GM12874 (cell line): ENCODE data around the gene HMCN2.

ENCODE experiments used
- TF ChIP-seq, protein P1 (sequence below): IDR thresholded peaks from 2 replicates; pipeline ENCODE4 v1.5.1; 2011; ENCODE audit warnings: low read depth, mild to moderate bottlenecking, control low read depth, low read length, moderate library complexity; ENCODE audit not compliant: insufficient read depth

The HMCN2 gene

DNA sequence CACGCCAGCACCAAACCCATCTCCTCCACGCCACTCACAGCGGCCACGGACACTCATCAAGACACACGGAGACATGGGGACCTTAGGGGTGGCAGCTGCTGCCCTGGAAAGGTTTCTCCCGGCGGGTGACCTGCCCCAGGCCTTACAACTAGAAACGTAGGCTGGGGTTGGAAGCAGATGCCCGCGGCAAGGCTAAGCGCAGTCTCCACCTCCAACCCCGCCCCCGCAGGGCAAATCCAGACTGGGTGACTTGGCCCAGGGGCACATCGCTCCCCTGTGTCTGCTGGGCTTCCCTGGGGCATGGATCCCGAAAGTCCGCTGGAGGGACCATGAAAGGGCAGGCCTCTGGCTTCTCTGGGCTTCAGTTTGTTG lies 167.2 kb downstream of the HMCN2 start:
- TF ChIP-seq, protein P1, sequence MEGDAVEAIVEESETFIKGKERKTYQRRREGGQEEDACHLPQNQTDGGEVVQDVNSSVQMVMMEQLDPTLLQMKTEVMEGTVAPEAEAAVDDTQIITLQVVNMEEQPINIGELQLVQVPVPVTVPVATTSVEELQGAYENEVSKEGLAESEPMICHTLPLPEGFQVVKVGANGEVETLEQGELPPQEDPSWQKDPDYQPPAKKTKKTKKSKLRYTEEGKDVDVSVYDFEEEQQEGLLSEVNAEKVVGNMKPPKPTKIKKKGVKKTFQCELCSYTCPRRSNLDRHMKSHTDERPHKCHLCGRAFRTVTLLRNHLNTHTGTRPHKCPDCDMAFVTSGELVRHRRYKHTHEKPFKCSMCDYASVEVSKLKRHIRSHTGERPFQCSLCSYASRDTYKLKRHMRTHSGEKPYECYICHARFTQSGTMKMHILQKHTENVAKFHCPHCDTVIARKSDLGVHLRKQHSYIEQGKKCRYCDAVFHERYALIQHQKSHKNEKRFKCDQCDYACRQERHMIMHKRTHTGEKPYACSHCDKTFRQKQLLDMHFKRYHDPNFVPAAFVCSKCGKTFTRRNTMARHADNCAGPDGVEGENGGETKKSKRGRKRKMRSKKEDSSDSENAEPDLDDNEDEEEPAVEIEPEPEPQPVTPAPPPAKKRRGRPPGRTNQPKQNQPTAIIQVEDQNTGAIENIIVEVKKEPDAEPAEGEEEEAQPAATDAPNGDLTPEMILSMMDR, result no peak

DNA sequence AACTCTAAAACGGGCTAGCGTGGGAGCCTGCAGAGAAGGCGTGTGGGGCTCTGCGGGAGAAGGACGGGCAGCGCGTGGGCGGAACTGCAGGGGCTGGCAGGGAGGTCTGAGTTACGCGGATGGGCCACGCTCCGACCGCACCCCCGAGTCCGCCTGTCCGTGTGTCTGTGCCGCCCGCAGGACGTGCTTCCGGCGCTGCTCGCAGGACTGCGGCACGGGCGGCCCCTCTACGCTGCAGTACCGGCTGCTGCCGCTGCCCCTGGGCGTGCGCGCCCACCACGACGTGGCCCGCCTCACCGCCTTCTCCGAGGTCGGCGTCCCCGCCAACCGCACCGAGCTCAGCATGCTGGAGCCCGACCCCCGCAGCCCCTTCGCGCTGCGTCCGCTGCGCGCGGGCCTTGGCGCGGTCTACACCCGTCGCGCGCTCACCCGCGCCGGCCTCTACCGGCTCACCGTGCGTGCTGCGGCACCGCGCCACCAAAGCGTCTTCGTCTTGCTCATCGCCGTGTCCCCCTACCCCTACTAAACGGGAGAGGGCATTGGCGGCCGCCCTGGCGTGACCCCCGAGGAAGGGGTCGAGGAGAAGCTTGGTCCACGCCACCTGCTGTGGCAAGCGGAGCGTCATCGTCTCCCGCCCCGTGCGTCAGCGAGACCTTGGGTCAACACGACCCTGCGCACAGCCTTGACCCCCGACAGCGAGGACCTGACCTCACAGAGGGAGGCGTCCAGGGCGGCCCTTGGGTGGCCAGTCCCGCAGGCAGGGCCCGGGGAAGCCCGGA lies 167.8 kb downstream of the HMCN2 start:
- TF ChIP-seq, protein P1, result peak; percentile 41; the same call in 1 of the 2 replicates

DNA sequence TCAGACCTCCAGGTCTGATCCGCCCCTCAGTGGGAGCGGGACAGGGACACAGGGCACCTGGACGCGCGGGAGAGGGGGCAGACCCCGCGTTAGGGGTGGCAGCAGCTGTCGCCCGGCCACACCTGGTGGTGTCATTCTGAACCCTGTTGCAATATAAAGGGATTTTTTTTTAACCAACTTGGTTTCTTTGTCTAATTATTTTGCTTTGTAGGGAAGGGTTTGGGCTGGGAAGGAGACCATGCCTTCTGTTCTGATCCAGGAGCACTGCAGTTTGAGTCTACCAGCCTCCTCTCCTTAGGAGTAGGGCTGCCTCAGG lies 168.3 kb downstream of the HMCN2 start:
- TF ChIP-seq, protein P1, result no peak

DNA sequence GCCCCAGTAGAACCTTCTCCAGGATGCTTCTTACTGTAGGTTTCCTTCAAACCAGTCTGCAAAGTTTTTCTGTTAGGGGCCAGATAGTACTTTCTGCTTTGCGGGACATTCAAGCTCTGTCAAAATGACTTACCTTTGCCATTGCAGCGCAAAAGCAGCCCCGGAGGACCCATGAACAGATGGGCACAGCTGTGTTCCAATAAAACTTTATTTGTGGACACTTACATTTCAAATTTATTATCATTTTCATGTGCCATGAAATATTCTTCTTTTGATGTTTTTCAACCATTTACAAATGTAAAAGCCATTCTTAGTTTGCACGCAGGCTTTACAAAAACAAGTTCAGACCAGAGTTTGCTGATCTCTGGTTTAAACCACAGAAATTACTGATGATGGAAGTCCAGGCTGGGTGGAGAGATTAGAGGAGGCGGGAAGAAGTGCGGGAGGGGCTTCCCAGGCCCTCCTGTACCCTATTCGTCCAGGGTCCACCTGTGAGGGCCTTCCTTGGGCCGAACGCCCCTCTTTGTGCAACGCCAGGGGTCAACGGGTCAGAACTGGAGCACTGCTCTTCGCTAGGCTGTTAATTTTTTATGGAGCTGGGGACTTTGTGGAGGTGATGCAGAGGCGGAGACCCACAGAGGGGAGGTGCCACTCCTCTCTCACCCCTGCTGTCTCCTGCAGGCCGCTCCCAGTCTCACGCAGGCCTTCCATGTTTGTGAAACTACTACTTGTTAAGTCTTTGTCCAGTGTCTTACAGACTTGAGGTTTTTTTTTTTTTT lies 171.6 kb downstream of the HMCN2 start:
- TF ChIP-seq, protein P1, result no peak

DNA sequence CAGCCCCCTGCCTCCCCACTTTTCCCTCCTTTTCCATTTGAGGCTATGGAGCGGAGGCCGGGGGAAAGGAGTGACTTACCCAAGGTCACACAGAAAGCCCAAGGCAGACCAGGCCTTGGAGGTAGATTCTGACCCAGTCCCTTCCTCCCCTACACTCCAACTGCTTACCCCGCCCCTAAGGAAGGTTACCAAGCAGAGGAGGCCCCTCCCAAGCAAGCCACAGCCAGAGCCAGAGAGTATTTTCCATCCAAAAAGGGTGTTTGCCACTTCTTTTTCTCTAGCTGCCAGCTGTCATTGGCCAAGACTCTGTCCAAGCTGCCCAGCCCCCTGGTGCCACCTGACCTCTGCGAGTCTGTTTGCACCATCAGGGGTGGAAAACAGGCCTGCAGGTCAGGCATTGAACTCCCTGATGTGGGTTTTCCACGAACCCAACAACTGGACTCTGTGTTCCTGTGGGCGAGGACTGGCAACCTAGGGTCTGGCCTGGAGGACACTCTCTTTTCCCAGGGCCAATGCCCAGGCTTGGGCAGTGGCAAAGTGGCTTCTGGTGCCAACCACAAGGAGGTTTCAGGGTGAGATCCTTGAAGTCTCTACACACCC lies 172.9 kb downstream of the HMCN2 start:
- TF ChIP-seq, protein P1, result no peak

DNA sequence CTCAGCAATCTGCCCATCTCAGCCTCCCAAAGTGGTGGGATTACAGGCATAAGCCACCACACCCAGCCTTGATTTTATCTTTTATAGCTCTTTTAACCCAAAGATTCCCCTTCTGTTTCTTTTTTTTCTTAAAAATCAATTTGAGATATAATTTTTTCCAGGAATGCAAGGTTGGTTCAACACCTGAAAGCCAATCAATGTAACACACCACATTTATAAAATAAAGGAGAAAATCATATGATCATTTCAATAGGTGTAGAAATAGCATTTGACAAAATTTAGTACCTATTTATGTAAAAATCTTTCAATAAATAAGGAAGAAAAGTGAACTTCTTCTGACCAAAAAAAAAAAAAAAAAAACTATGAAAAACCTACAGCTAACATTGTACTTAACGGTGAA lies 175.5 kb downstream of the HMCN2 start:
- TF ChIP-seq, protein P1, result no peak

DNA sequence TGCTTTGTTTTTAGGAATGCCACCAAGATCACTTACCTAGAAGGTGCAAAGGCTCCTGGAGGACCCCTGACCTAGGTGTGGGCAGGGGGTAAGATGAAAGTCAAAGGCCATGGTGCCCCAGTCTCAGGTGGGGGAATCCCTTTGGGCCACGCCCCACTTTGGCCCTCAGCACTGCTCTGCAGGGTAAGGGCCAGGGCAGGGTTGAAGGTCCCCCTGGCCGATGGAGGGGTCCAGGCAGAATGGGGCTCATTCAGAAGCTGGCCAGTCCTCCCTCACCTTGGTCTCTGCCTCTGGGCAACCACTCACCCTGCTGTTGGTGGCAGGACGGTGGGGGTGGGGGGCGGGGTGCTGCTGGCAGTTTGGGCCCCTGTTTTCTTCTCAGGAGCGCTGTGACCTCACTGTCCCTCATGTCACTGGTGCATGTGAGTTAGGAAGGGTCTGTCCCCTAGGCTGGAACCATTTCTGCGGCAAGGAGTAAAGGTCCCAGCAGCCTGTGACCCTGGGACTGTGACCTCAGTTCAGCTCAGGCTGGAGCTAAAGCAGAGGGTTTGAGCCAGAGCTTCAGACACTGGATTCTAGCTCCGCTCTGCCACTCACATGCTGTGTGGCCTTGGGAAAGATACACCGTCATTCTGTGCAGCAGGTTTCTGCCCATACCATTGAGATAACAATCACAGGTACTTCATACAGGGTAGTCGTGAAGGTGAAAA lies 177.3 kb downstream of the HMCN2 start:
- TF ChIP-seq, protein P1, result no peak
